Esophagus muscularis mucosa (tissue), 3 donors: ENCODE measurements around the gene PPP1R2.

ENCODE experiments used
- EP300 ChIP-seq: sonication (generic); formaldehyde crosslinking; IDR thresholded peaks from one replicate; pipeline ENCODE4 v1.6.1; 2017; ENCODE audit warnings: antibody characterized with exemption
- POLR2A ChIP-seq: fragments of 450-650 bp; IDR thresholded peaks from one replicate; pipeline ENCODE4 v1.6.1; 2017; ENCODE audit warnings: antibody characterized with exemption, moderate library complexity, mild to moderate bottlenecking, low read depth
- POLR2AphosphoS5 ChIP-seq, 2 donors: sonication (generic); formaldehyde crosslinking; IDR thresholded peaks; one replicate each; pipeline ENCODE4 v1.6.1; 2017; ENCODE audit warnings: antibody characterized with exemption in 2 of 2

GRCh38 chr3:195550723-195551122, 7.6 kb upstream of the PPP1R2 start:
- TF ChIP-seq POLR2AphosphoS5 (IDR thresholded peaks at IDR 0.05) (no peak), POLR2A (no peak), EP300 (no peak)
